GM21737 (cell line): ENCODE results near the gene PPP1R37.

Source experiments
- ATAC-seq: cut with Tn5 transposase; IDR thresholded peaks from one replicate; pipeline ENCODE4 v1.9.1; 2021; ENCODE audit warnings: mild to moderate bottlenecking, moderate library complexity; ENCODE audit not compliant: unreplicated experiment

Gene PPP1R37

GRCh38 chr19:45070861-45071544 is 22.0 kb upstream of the PPP1R37 start:
- no peak for ATAC-seq

- no peak for ATAC-seq
Measured at GRCh38 chr19:45071545-45071938, 21.4 kb upstream of the PPP1R37 start.

- ATAC-seq: no peak
Measured at GRCh38 chr19:45071969-45072790, 20.8 kb upstream of the PPP1R37 start.

- no peak for ATAC-seq
Measured at GRCh38 chr19:45074744-45075300, 18.2 kb upstream of the PPP1R37 start.

- ATAC-seq: peak; percentile 47
Measured at GRCh38 chr19:45075301-45076028, 17.5 kb upstream of the PPP1R37 start.

- ATAC-seq: peak; percentile 34
Measured at GRCh38 chr19:45076029-45076850, 16.7 kb upstream of the PPP1R37 start, which contains the start of gene ZNF296. Gene ZNF296 (minus strand): TSS chr19:45076478. CDS start chr19:45076373, 105 bp downstream.

- no peak for ATAC-seq
Measured at GRCh38 chr19:45076851-45077730, 15.9 kb upstream of the PPP1R37 start.

GRCh38 chr19:45078390-45079062 is 14.5 kb upstream of the PPP1R37 start:
- ATAC-seq: no peak

GRCh38 chr19:45079063-45079910 is 13.7 kb upstream of the PPP1R37 start, which contains the start of gene GEMIN7:
Gene GEMIN7 (plus strand): TSS chr19:45079260. CDS start chr19:45090115, 10,855 bp downstream.
- no peak for ATAC-seq

- ATAC-seq: no peak
Measured at GRCh38 chr19:45079911-45080370, 13.0 kb upstream of the PPP1R37 start.

- ATAC-seq: no peak
Measured at GRCh38 chr19:45082170-45082569, 10.8 kb upstream of the PPP1R37 start.

GRCh38 chr19:45086480-45086879 is 6.5 kb upstream of the PPP1R37 start:
- ATAC-seq: no peak

- ATAC-seq: no peak
Measured at GRCh38 chr19:45087531-45087930, 5.4 kb upstream of the PPP1R37 start.

- no peak for ATAC-seq
Measured at GRCh38 chr19:45090034-45090433, 2.9 kb upstream of the PPP1R37 start.

GRCh38 chr19:45090606-45091005 is 2.4 kb upstream of the PPP1R37 start:
- ATAC-seq: no peak

- ATAC-seq: peak; percentile 51
Measured at GRCh38 chr19:45091031-45091923, 1.7 kb upstream of the PPP1R37 start.

GRCh38 chr19:45094137-45094536 is 1.2 kb downstream of the PPP1R37 start:
- ATAC-seq: no peak
